ENCODE data around the gene ACVR2B. TPM values are rescaled to one million over a fixed set of nuclear protein-coding genes. Genes with fewer than 3 reads are reported as not detected.

ACVR2B gene
- total RNA-seq, 1 donor from 2014 or later = 42.8 TPM

DNA sequence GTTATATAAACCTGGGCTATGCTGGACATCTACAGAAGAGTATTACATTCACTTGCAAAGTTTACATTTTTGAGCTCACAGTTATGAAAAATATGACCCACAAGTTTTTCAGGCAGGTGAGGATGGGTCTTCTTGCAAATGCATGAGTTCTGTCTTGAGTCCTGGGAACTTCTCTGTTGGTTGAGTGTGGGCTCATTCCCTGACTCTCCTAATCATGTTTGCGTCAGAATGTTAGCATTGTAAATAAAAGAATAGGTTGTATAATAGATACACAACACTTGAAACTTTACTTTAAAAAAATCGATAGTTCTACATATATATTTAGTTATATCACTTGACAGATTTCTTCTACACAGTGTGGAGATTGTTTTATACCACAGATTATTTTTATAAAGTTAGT is 35.3 kb downstream of the ACVR2B start:
- no peak overlapping the region for H3K4me3 Mint-ChIP-seq
- H3K36me3 Mint-ChIP-seq = peaks cover 10% of the 10 kb centered on the region
- TF ChIP-seq, protein P1, sequence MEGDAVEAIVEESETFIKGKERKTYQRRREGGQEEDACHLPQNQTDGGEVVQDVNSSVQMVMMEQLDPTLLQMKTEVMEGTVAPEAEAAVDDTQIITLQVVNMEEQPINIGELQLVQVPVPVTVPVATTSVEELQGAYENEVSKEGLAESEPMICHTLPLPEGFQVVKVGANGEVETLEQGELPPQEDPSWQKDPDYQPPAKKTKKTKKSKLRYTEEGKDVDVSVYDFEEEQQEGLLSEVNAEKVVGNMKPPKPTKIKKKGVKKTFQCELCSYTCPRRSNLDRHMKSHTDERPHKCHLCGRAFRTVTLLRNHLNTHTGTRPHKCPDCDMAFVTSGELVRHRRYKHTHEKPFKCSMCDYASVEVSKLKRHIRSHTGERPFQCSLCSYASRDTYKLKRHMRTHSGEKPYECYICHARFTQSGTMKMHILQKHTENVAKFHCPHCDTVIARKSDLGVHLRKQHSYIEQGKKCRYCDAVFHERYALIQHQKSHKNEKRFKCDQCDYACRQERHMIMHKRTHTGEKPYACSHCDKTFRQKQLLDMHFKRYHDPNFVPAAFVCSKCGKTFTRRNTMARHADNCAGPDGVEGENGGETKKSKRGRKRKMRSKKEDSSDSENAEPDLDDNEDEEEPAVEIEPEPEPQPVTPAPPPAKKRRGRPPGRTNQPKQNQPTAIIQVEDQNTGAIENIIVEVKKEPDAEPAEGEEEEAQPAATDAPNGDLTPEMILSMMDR (conservative IDR thresholded peaks at IDR 0.05) = no peak
- H3K27ac Mint-ChIP-seq = no peak overlapping the region
- H3K9me3 Mint-ChIP-seq = no peaks in the 10 kb centered on the region
- peaks cover 7% of the 10 kb centered on the region for H3K4me1 Mint-ChIP-seq (ENCODE audit: unreplicated experiment)
- no peak for DNase-seq (ENCODE audit: extremely low spot score, unreplicated experiment)
- H3K27me3 Mint-ChIP-seq = no peaks in the 10 kb centered on the region

DNA sequence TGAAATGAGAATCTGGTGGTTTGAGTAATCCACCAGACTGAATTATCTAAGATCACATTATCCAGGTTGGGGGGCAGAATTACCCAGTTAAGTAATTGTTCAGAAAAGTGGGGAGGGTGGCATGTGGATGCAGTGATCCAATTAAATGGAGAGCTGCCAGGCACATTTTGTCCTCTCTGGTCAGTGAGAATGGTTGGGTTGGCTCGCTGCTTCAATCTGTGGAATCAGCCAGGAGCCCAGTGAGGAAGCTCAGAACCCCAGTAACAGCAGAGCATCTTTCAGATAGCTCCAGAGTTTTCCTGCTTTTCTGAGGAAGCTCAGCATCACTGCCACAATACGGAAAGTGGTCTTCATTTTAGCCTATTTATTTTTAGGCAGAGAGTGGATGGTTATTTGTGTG is 36.1 kb downstream of the ACVR2B start:
- peaks cover 7% of the 10 kb centered on the region for H3K4me1 Mint-ChIP-seq (ENCODE audit: unreplicated experiment)
- DNase-seq (ENCODE audit: extremely low spot score, unreplicated experiment) = no peak
- no peak overlapping the region for H3K27ac Mint-ChIP-seq
- H3K4me3 Mint-ChIP-seq = no peak overlapping the region
- H3K27me3 Mint-ChIP-seq = no peaks in the 10 kb centered on the region
- no peaks in the 10 kb centered on the region for H3K9me3 Mint-ChIP-seq
- TF ChIP-seq, protein P1 (conservative IDR thresholded peaks at IDR 0.05) = no peak
- H3K36me3 Mint-ChIP-seq = peaks cover 10% of the 10 kb centered on the region

DNA sequence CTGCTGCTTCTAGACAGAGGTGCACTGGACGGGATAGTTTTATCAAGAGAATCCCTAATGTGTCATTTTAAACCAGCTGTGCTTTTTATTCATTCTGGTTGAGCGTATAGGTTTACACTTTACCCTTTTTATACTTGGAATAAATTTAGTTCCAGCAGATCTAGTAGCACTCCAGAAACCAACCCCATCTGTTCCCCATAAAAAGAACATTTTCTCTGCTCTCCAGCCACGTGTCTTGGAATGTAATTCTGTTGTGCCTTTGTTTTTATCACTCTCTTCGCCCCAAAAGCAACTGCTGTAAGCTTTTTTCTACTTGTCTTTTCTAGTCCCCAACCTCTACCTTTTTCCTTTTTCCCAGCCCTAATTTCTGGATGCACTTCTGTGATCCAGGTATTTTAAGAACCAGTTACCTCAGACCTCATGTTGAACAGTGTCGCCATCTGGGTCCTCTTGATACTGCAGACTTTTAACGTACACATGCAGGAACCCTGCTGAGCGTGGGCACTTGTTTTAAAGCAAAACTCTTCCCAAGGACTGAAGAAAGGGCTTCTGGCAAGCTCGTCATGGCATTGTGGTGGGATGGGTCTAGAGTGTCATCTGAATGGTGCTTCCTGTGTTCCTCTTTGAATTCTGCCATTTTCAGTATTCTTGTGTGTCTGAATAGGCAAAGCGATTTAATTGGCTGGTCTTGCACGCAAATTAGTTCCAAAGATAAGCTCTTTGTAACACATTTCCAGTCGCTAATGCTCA is 36.8 kb downstream of the ACVR2B start:
- TF ChIP-seq, protein P1 (conservative IDR thresholded peaks at IDR 0.05) = no peak
- Mint-ChIP-seq H3K9me3 (no peaks in the 10 kb centered on the region), H3K27me3 (no peaks in the 10 kb centered on the region), H3K36me3 (peaks cover 10% of the 10 kb centered on the region), H3K27ac (no peak overlapping the region), H3K4me1 (ENCODE audit: unreplicated experiment) (no peaks in the 10 kb centered on the region), H3K4me3 (no peak overlapping the region)
- DNase-seq (ENCODE audit: extremely low spot score, unreplicated experiment) = no peak

DNA sequence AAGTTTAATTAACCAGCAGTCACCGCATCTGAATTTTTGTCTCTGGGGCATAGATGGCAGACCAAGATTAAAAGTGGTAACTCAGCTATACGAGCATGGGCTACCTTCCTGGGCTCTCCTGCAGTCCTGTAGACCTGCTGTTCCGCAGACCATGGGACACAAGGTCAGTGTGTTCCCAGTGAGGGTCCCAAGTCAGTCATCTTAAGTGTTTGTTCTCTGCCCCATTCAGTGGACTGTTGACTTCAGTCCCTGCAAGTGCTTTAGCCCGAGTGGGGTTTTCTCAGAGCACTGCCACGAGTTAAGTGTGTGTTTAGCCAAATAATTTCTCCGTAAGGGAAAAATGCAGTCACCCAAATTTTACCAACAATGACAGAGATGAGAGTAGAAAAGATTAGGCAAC is 37.5 kb downstream of the ACVR2B start:
- H3K9me3 Mint-ChIP-seq = no peaks in the 10 kb centered on the region
- H3K27ac Mint-ChIP-seq = no peak overlapping the region
- no peaks in the 10 kb centered on the region for H3K27me3 Mint-ChIP-seq

DNA sequence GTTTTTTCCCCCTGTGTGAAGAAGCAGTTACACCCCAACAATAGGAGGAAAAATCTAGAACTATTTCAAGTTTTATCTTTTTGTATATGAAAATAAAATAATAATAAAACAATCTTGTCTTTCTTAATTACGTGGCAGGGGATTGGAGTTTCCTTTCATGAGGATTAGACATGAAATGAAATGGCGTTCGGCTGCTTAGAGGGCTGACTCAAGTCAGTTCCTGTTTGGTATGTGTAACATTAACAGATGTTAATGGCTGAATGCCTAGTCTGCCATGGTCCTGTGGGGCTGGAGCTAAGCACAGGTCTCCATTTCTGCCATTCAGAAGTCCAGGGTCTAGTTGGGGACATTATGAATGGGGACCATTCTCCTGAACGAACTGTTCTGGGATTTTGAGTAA is 39.3 kb downstream of the ACVR2B start:
- H3K9me3 Mint-ChIP-seq = no peaks in the 10 kb centered on the region
- no peak overlapping the region for H3K27ac Mint-ChIP-seq
- TF ChIP-seq, protein P1 (conservative IDR thresholded peaks at IDR 0.05) = no peak
- H3K4me3 Mint-ChIP-seq = no peak overlapping the region
- peaks cover 4% of the 10 kb centered on the region for H3K4me1 Mint-ChIP-seq (ENCODE audit: unreplicated experiment)
- H3K27me3 Mint-ChIP-seq = no peaks in the 10 kb centered on the region
- no peak for DNase-seq (ENCODE audit: extremely low spot score, unreplicated experiment)
- peaks cover 3% of the 10 kb centered on the region for H3K36me3 Mint-ChIP-seq

More for the DNA sequence above, 37.5 kb downstream of the ACVR2B start:
- TF ChIP-seq, protein P1 (conservative IDR thresholded peaks at IDR 0.05) = no peak
- H3K36me3 Mint-ChIP-seq = peaks cover 10% of the 10 kb centered on the region
- no peak for DNase-seq (ENCODE audit: extremely low spot score, unreplicated experiment)
- H3K4me3 Mint-ChIP-seq = no peak overlapping the region
- no peaks in the 10 kb centered on the region for H3K4me1 Mint-ChIP-seq (ENCODE audit: unreplicated experiment)

All from type B pancreatic cell (in vitro differentiated cells).